Measurements from ENCODE around the gene KCNB1. TPM values are rescaled to one million over a fixed set of nuclear protein-coding genes. Genes with fewer than 3 reads are reported as not detected.

The KCNB1 gene
- total and polyA plus RNA-seq, 2 of the 4 experiments (the other 2 are of a cell fraction), result 0.05 TPM; not detected in 1

DNA sequence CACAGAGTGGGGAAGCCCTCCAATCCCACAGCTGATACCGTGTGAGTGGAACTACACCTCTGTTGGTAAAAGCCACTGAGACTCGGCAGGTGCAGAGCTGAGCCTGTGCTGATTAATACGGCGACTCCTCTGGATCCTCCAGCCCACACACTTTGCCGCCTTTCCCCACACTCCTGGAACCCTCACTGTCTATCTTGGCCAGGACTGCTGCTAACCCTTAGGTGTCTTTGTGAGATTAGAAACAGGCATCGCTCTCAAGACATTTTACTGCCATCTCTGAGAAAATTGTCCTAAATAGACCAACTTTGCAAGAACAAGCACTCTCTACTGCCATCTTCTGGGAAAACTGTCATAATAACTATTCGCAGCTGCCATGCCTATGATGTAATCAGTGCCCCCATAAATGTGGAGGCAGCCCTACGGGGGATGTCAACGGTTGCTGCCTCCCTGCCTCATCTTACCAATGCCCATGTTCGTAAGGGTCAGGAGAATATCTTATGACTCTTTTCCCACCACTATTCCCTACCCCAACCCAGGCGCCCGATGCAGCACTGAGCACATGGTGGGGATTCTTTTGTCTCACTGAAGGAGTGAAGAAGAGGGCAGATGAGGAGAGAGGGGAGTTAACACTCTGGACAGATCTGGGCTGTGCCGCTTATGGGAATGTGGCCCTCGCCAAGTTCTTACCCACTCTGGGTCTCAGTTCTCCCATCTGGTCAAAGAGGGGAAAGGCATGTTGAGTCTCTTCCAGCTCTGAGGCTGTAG lies 26.1 kb upstream of the KCNB1 start:
- peaks cover 8% of the 10 kb centered on the region for H3K27me3 ChIP-seq (ENCODE audit: control insufficient read depth, insufficient read depth, low read length)
- ChIA-PET CTCF (interaction anchor here (1.0 to 1.1 kb wide), 2 partner anchors 10 to 24 kb away, joined by 3 to 4 read pairs; no protein-coding TSS in a partner anchor), POLR2A (ENCODE audit: unreplicated experiment) (no interaction called here)
- H4K91ac ChIP-seq (ENCODE audit: insufficient read depth, low read depth, low read length), result no peak overlapping the region
- H2AK5ac ChIP-seq (ENCODE audit: low read depth, low read length), result no peak overlapping the region
- ATAC-seq (ENCODE audit: low read depth), result peak; percentile 53
- no peak overlapping the region for H3K4me2 ChIP-seq (ENCODE audit: low read depth, low read length)
- no peaks in the 10 kb centered on the region for H3K9me3 ChIP-seq (ENCODE audit: control insufficient read depth, insufficient read depth, low read length)
- intact Hi-C loops (cut with micrococcal nuclease) (loop anchor here (1.0 kb wide), 1 partner anchor 174 kb away; no protein-coding TSS in a partner anchor), dilution Hi-C loops (cut with HindIII; ENCODE audit: low sequenced_read_pairs, unreplicated experiment) (no loop called here), in situ Hi-C loops (cut with MboI; ENCODE audit: low sequenced_read_pairs) (no loop called here)
- no peak overlapping the region for H2BK5ac ChIP-seq (ENCODE audit: low read depth, low read length, poor library complexity, severe bottlenecking)
- H2BK120ac ChIP-seq (ENCODE audit: low read depth, low read length), result no peak overlapping the region
- peaks cover 3% of the 10 kb centered on the region; the same call in 1 of the 2 replicates for H4K20me1 ChIP-seq (ENCODE audit: insufficient read depth, low read length)
- H3K4me1 ChIP-seq (ENCODE audit: control insufficient read depth, insufficient read depth, low read length), result peaks cover 2% of the 10 kb centered on the region; the same call in 1 of the 2 replicates
- H2BK20ac ChIP-seq (ENCODE audit: low read depth, low read length), result no peak overlapping the region
- WGBS, 2 experiments (ENCODE audit: extremely low coverage in 2 of 2, insufficient read length in 1 of 2), result 75% methylated on average over 2 of the region's 14 CpGs; no CpG with 5 or more reads in 1 of the 2 experiments
- no peak overlapping the region for H3K9ac ChIP-seq (ENCODE audit: low read depth, low read length)
- H3K9me1 ChIP-seq (ENCODE audit: insufficient read depth, low read length), result no peaks in the 10 kb centered on the region
- no peak overlapping the region for H3K56ac ChIP-seq (ENCODE audit: extremely low read depth, insufficient read depth, low read length)
- no peak overlapping the region for H2BK15ac ChIP-seq (ENCODE audit: low read depth, low read length)
- H3K27ac ChIP-seq (ENCODE audit: insufficient read depth, low read length), result no peak overlapping the region
- H2AK9ac ChIP-seq (replicated peaks; ENCODE audit: low read depth, low read length, poor library complexity), result no peak overlapping the region
- H3K4ac ChIP-seq (ENCODE audit: low read depth, low read length), result no peak overlapping the region
- H4K8ac ChIP-seq (ENCODE audit: low read depth in 2 of 2, low read length in 2 of 2), result no peak overlapping the region
- no peak overlapping the region for H3K23ac ChIP-seq (ENCODE audit: low read depth, low read length)
- no peaks in the 10 kb centered on the region for H3K36me3 ChIP-seq (ENCODE audit: control insufficient read depth, insufficient read depth, low read length)
- H3K4me3 ChIP-seq (ENCODE audit: insufficient read depth, low read depth, low read length), result no peak overlapping the region
- H3K14ac ChIP-seq (replicated peaks; ENCODE audit: low read depth, low read length), result no peak overlapping the region
- no peaks in the 10 kb centered on the region for H3K79me1 ChIP-seq (ENCODE audit: low read depth in 1 of 2, low read length in 2 of 2)
- no peak overlapping the region for H2AFZ ChIP-seq (replicated peaks; ENCODE audit: low read length, poor library complexity)
- TF ChIP-seq MAFK (IDR thresholded peaks at IDR 0.05; ENCODE audit: low read depth, low read length) (no peak), RAD21 (IDR thresholded peaks at IDR 0.05; ENCODE audit: low read length) (peak; percentile 61), NFE2L2 (IDR thresholded peaks at IDR 0.05; ENCODE audit: low read depth, low read length) (no peak), BHLHE40 (IDR thresholded peaks at IDR 0.05; ENCODE audit: low read depth, low read length) (no peak), POLR2A (IDR thresholded peaks at IDR 0.05; ENCODE audit: low read depth, low read length) (no peak), MXI1 (IDR thresholded peaks at IDR 0.05; ENCODE audit: borderline replicate concordance, low read depth, low read length) (no peak), CEBPB (IDR thresholded peaks at IDR 0.05; ENCODE audit: low read depth, low read length) (peak; percentile 82), SMC3 (IDR thresholded peaks at IDR 0.05; ENCODE audit: low read depth, low read length) (peak; percentile 55), RCOR1 (IDR thresholded peaks at IDR 0.05; ENCODE audit: insufficient replicate concordance, low read length) (no peak), FOS (IDR thresholded peaks at IDR 0.05; ENCODE audit: low read depth, low read length) (no peak), CHD1 (IDR thresholded peaks at IDR 0.05; ENCODE audit: low read depth, low read length) (no peak), RFX5 (IDR thresholded peaks at IDR 0.05; ENCODE audit: low read depth, low read length) (no peak)
- TF ChIP-seq, protein P1, sequence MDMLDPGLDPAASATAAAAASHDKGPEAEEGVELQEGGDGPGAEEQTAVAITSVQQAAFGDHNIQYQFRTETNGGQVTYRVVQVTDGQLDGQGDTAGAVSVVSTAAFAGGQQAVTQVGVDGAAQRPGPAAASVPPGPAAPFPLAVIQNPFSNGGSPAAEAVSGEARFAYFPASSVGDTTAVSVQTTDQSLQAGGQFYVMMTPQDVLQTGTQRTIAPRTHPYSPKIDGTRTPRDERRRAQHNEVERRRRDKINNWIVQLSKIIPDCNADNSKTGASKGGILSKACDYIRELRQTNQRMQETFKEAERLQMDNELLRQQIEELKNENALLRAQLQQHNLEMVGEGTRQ (IDR thresholded peaks at IDR 0.05; ENCODE audit: low read depth, low read length), result no peak
- TF ChIP-seq, protein P2, sequence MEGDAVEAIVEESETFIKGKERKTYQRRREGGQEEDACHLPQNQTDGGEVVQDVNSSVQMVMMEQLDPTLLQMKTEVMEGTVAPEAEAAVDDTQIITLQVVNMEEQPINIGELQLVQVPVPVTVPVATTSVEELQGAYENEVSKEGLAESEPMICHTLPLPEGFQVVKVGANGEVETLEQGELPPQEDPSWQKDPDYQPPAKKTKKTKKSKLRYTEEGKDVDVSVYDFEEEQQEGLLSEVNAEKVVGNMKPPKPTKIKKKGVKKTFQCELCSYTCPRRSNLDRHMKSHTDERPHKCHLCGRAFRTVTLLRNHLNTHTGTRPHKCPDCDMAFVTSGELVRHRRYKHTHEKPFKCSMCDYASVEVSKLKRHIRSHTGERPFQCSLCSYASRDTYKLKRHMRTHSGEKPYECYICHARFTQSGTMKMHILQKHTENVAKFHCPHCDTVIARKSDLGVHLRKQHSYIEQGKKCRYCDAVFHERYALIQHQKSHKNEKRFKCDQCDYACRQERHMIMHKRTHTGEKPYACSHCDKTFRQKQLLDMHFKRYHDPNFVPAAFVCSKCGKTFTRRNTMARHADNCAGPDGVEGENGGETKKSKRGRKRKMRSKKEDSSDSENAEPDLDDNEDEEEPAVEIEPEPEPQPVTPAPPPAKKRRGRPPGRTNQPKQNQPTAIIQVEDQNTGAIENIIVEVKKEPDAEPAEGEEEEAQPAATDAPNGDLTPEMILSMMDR (conservative IDR thresholded peaks at IDR 0.05; ENCODE audit: low read depth, low read length), result peak; percentile 60
- TF ChIP-seq, protein P3, sequence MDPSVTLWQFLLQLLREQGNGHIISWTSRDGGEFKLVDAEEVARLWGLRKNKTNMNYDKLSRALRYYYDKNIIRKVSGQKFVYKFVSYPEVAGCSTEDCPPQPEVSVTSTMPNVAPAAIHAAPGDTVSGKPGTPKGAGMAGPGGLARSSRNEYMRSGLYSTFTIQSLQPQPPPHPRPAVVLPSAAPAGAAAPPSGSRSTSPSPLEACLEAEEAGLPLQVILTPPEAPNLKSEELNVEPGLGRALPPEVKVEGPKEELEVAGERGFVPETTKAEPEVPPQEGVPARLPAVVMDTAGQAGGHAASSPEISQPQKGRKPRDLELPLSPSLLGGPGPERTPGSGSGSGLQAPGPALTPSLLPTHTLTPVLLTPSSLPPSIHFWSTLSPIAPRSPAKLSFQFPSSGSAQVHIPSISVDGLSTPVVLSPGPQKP (IDR thresholded peaks at IDR 0.05; ENCODE audit: borderline replicate concordance, low read depth, low read length), result no peak
- no TSS peak for BruUV-seq (replicated peaks)
- H3K18ac ChIP-seq (ENCODE audit: low read depth, low read length), result no peak overlapping the region
- peak; percentile 45 for DNase-seq
- H4K5ac ChIP-seq (ENCODE audit: low read depth, low read length), result no peak overlapping the region

All from IMR-90 (cell line).